GM12878 (cell line): ENCODE data around the gene LSM14B. TPM values are rescaled to one million over a fixed set of nuclear protein-coding genes. Genes with fewer than 3 reads are reported as not detected.

Experiments
- ATAC-seq: fragments of 200-7000 bp; cut with Tn5 transposase; 3 replicates; pipeline ENCODE4 v1.9.1; 2020; ENCODE audit warnings: mild to moderate bottlenecking, moderate library complexity
- BruUV-seq: library from RNA; stranded (reverse); fragments of 400-500 nt; replicated peaks from 2 replicates; lab custom pipeline; 2021; lab: Mats Ljungman, UMichigan
- CTCF ChIA-PET: fragments of 300-600 bp; sonication (Branson Sonifier 250); formaldehyde crosslinking; extraction: SDS; loops from one replicate; lab custom pipeline; 2021; ENCODE audit warnings: inconsistent platforms; lab: Yijun Ruan, JAX
- POLR2A ChIA-PET: fragments of 350-600 bp; formaldehyde crosslinking; extraction: SDS; loops from one replicate; lab custom pipeline; 2021; ENCODE audit warnings: inconsistent platforms; lab: Charles Lee
- RAD21 ChIA-PET: fragments of 300-600 bp; sonication (Branson Sonifier 250); formaldehyde crosslinking; loops from one replicate; lab custom pipeline; 2023; ENCODE audit warnings: antibody characterized with exemption; ENCODE audit not compliant: unreplicated experiment; lab: Charles Lee
- SMC1A ChIA-PET: fragments of 300-600 bp; sonication (Branson Sonifier 250); formaldehyde crosslinking; loops from one replicate; lab custom pipeline; 2023; ENCODE audit not compliant: unreplicated experiment, uncharacterized antibody; lab: Charles Lee
- DNase-seq: peaks from one replicate; pipeline ENCODE4 v3.0.0-alpha.2; 2011; ENCODE audit warnings: low read depth, low spot score
- FAIRE-seq: peaks from 3 replicates; lab custom pipeline; 2011; peaks lifted over from hg19 to GRCh38; lab: Jason Lieb, UNC
- H2AFZ ChIP-seq: 2 replicates; pipeline ENCODE4 v1.6.0; 2011; ENCODE audit warnings: low read depth, low read length, control low read depth; ENCODE audit not compliant: control insufficient read depth
- H3K27ac ChIP-seq: 2 replicates; pipeline ENCODE4 v1.5.1; 2011; ENCODE audit warnings: control low read depth; ENCODE audit not compliant: control insufficient read depth, insufficient read depth
- H3K27me3 ChIP-seq, 2 experiments: replicated peaks in 1 of 2; 2 replicates each; pipeline versions ENCODE4 v1.6.0 to v1.6.1; 2011; ENCODE audit warnings: low read length in 1 of 2; ENCODE audit not compliant: control insufficient read depth in 2 of 2, insufficient read depth in 2 of 2
- H3K36me3 ChIP-seq, 2 experiments: 2 replicates each; pipeline ENCODE4 v1.5.1; 2011; ENCODE audit warnings: low read length in 1 of 2; ENCODE audit not compliant: control insufficient read depth in 2 of 2, insufficient read depth in 2 of 2
- H3K4me1 ChIP-seq: 2 replicates; pipeline ENCODE4 v1.6.1; 2011; ENCODE audit warnings: mild to moderate bottlenecking, low read length, moderate library complexity, mixed read lengths; ENCODE audit not compliant: control insufficient read depth, insufficient read depth
- H3K4me2 ChIP-seq: 2 replicates; pipeline ENCODE4 v1.6.0; 2011; ENCODE audit warnings: control low read depth; ENCODE audit not compliant: control insufficient read depth, insufficient read depth
- H3K4me3 ChIP-seq: fragments of 200-600 bp; sonication (generic); 2 replicates; pipeline ENCODE4 v1.5.1; 2016
- H3K79me2 ChIP-seq: 2 replicates; pipeline ENCODE4 v1.6.0; 2011; ENCODE audit warnings: low read length; ENCODE audit not compliant: control insufficient read depth, insufficient read depth
- H3K9ac ChIP-seq: 2 replicates; pipeline ENCODE4 v1.8.0; 2011; ENCODE audit warnings: low read length, control low read depth, mixed read lengths; ENCODE audit not compliant: control insufficient read depth, insufficient read depth
- H3K9me3 ChIP-seq: replicated peaks from 3 replicates; pipeline ENCODE4 v1.5.1; 2011; ENCODE audit warnings: mild to moderate bottlenecking, low read length; ENCODE audit not compliant: control insufficient read depth, insufficient read depth
- H4K20me1 ChIP-seq: 2 replicates; pipeline ENCODE4 v1.6.0; 2011; ENCODE audit not compliant: control insufficient read depth, insufficient read depth
- ASH2L ChIP-seq: fragments of 300-600, 200-600 bp; sonication (generic); IDR thresholded peaks from 2 replicates; pipeline ENCODE4 v1.6.1; 2017; ENCODE audit warnings: low read depth, mild to moderate bottlenecking, borderline replicate concordance
- BHLHE40 ChIP-seq, 2 experiments: fragments of 450-650 bp in 1 of 2; IDR thresholded peaks; 2 replicates each; pipeline ENCODE4 v1.6.1; 2011 to 2017; ENCODE audit warnings: low read depth in 2 of 2, borderline replicate concordance in 1 of 2, improper control_type of control experiment in 1 of 2, low read length in 1 of 2, mild to moderate bottlenecking in 1 of 2
- BMI1 ChIP-seq: fragments of 450-650 bp; IDR thresholded peaks from 2 replicates; pipeline ENCODE4 v1.6.1; 2016; ENCODE audit warnings: mild to moderate bottlenecking, moderate library complexity, borderline replicate concordance
- CEBPB ChIP-seq, 2 experiments: fragments of 150-350 bp in 1 of 2; IDR thresholded peaks; 2 replicates each; pipeline ENCODE4 v1.6.1; 2012 to 2014; ENCODE audit warnings: low read depth in 2 of 2, low read length in 2 of 2, borderline replicate concordance in 1 of 2, inconsistent platforms in 1 of 2
- FOS ChIP-seq: IDR thresholded peaks from 3 replicates; pipeline ENCODE4 v1.6.1; 2011; ENCODE audit warnings: borderline replicate concordance; ENCODE audit not compliant: insufficient read length; ENCODE audit errors: extremely low read depth
- HCFC1 ChIP-seq: fragments of 150-350 bp; IDR thresholded peaks from 2 replicates; pipeline ENCODE4 v1.6.1; 2014; ENCODE audit warnings: low read length
- IKZF1 ChIP-seq: fragments of 450-650 bp; conservative IDR thresholded peaks from 2 replicates; pipeline ENCODE4 v1.6.1; 2017; ENCODE audit warnings: antibody characterized with exemption, mild to moderate bottlenecking
- IRF4 ChIP-seq: IDR thresholded peaks from 2 replicates; pipeline ENCODE4 v1.6.1; 2011; ENCODE audit warnings: low read depth, low read length
- MEF2B ChIP-seq: fragments of 450-650 bp; IDR thresholded peaks from 2 replicates; pipeline ENCODE4 v1.6.1; 2018; ENCODE audit warnings: mild to moderate bottlenecking, moderate library complexity; ENCODE audit not compliant: partially characterized antibody, poor library complexity, severe bottlenecking
- MTA3 ChIP-seq: IDR thresholded peaks from 2 replicates; pipeline ENCODE4 v1.6.1; 2012; ENCODE audit warnings: low read length, inconsistent platforms, borderline replicate concordance
- PAX5 ChIP-seq: IDR thresholded peaks from 2 replicates; pipeline ENCODE4 v1.6.1; 2011; ENCODE audit warnings: low read depth, low read length, borderline replicate concordance
- PAX8 ChIP-seq: fragments of 450-650 bp; IDR thresholded peaks from 2 replicates; pipeline ENCODE4 v1.6.1; 2017; ENCODE audit warnings: mild to moderate bottlenecking, moderate library complexity
- SIX5 ChIP-seq: IDR thresholded peaks from 2 replicates; pipeline ENCODE4 v1.6.1; 2011; ENCODE audit warnings: mild to moderate bottlenecking, low read depth, low read length, moderate library complexity; ENCODE audit not compliant: severe bottlenecking
- SP1 ChIP-seq: IDR thresholded peaks from one replicate; pipeline ENCODE4 v1.6.1; 2011; ENCODE audit warnings: low read depth, low read length
- SRF ChIP-seq, 2 experiments: IDR thresholded peaks; 2 replicates each; pipeline ENCODE4 v1.6.1; 2011; ENCODE audit warnings: low read depth in 2 of 2, low read length in 2 of 2, mild to moderate bottlenecking in 1 of 2, moderate library complexity in 1 of 2
- TCF12 ChIP-seq: IDR thresholded peaks from 2 replicates; pipeline ENCODE4 v1.6.1; 2011; ENCODE audit warnings: low read depth, mild to moderate bottlenecking, low read length
- ZNF274 ChIP-seq: IDR thresholded peaks from one replicate; pipeline ENCODE4 v1.8.0; 2011; ENCODE audit not compliant: insufficient read length, insufficient read depth
- ZSCAN29 ChIP-seq: fragments of 450-650 bp; IDR thresholded peaks from 2 replicates; pipeline ENCODE4 v1.6.1; 2017; ENCODE audit warnings: mild to moderate bottlenecking, moderate library complexity
- WGBS: methylation state at CpG from one replicate; pipeline ENCODE4 v1.1.6; 2016; ENCODE audit warnings: low lambda C conversion rate; ENCODE audit not compliant: insufficient replicate concordance, insufficient coverage; ENCODE audit errors: missing lambda C conversion rate; 5-methylcytosine and 5-hydroxymethylcytosine counted together
- in situ Hi-C: fragments of 300-500 bp; cut with MboI; formaldehyde crosslinking; loops from 9 replicates; pipeline ENCODE4 v1.14.3; 2018; ENCODE audit warnings: mixed read lengths
- intact Hi-C: fragments of 100-400 bp; cut with micrococcal nuclease; formaldehyde crosslinking; loops from one replicate; pipeline ENCODE4 v1.14.2; 2022; ENCODE audit not compliant: unreplicated experiment
- polyA plus RNA-seq, 11 experiments: library from polyadenylated mRNA; depleted of rRNA in 4 of 11; unstranded in 6 of 11; stranded (reverse) in 5 of 11; fragments of >200 nt; fragmentation: Nextera tagmentation in 4 of 11; fragmentation: Illumina TruSeq in 1 of 11; extraction: Ambion mirVana in 4 of 11; extraction: Trizol in 1 of 11; gene quantifications; 1 replicate in 1 of 11; 2 replicates in 10 of 11; pipeline versions ENCODE4 v1.2.1 to v1.2.3, GENCODE V29; 2011 to 2016; ENCODE audit warnings: inconsistent platforms in 2 of 11, missing spikeins in 2 of 11, low read depth in 1 of 11
- total RNA-seq, 4 experiments: library from RNA; depleted of rRNA in 3 of 4; stranded (reverse); fragments of >200 nt in 3 of 4; fragmentation: Illumina TruSeq in 1 of 4; extraction: Trizol in 1 of 4; gene quantifications; 2 replicates each; pipeline versions ENCODE4 v1.2.1 to v1.2.3, GENCODE V29; 2013 to 2021
- TF ChIP-seq, protein P1 (sequence below): IDR thresholded peaks from 2 replicates; pipeline ENCODE4 v1.6.1; 2012; ENCODE audit warnings: low read depth, low read length, improper control_type of control experiment
- TF ChIP-seq, protein P2 (sequence below): IDR thresholded peaks from 2 replicates; pipeline ENCODE4 v1.6.1; 2011; ENCODE audit warnings: borderline replicate concordance, low read depth, mild to moderate bottlenecking, moderate library complexity, mixed read lengths, low read length; ENCODE audit not compliant: insufficient read depth; ENCODE audit errors: extremely low read length

The LSM14B gene
- total and polyA plus RNA-seq, 10 of the 15 experiments (the other 5 are each of a cell fraction or from before 2014, with no cell fraction given): 0.56 to 34.3 (median 15.6) TPM

DNA sequence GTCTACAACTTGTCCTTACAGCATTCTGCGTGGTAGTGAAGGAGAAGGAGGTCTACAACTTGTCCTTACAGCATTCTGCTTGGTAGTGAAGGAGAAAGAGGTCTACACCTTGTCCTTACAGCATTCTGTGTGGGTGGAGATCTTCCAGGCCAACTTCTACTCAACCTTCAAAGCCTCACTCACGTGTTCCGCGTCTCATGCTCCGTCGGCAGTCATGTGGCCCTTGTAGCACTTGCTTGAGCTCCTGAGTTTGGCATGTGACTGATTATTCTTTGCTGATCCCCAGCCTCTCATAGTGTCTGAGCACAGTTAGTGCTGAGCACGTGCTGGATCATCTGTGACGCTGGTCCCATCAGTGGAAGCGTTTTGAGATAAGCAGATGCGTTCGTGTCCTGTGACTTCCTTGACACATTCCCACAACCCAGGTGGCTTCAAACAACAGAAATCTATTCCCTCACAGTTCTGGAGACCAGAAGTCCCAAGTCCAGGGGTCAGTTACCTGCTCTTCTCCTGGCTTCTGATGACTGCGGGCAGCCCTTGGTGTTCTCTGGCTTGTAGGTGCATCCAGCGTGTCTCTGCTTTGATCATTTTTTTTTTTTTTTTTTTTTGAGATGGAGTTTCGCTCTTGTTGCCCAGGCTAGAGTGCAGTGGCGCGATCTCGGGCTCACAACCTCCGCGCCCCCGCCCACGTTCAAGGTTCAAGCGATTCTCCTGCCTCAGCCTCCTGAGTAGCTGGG, 23.9 kb downstream of the LSM14B start:
- in situ Hi-C loops (no loop called here), intact Hi-C loops (no loop called here)
- no peak for ATAC-seq
- RAD21 ChIA-PET: no interaction called here
- TF ChIP-seq ASH2L (no peak), FOS (no peak), PAX5 (no peak), TCF12 (no peak), CEBPB (IDR thresholded peaks at IDR 0.05; ENCODE audit: borderline replicate concordance in 1 of 2, low read depth in 2 of 2, low read length in 2 of 2) (no peak), PAX8 (no peak), BHLHE40 (IDR thresholded peaks at IDR 0.05; ENCODE audit: borderline replicate concordance in 1 of 2, low read depth in 2 of 2, low read length in 1 of 2) (no peak), ZNF274 (no peak), BMI1 (no peak), ZSCAN29 (no peak), SIX5 (no peak), SRF (IDR thresholded peaks at IDR 0.05; ENCODE audit: low read depth in 2 of 2, low read length in 2 of 2) (no peak), MEF2B (no peak), IKZF1 (no peak), MTA3 (no peak), IRF4 (no peak), HCFC1 (no peak), SP1 (no peak)
- TF ChIP-seq, protein P1, sequence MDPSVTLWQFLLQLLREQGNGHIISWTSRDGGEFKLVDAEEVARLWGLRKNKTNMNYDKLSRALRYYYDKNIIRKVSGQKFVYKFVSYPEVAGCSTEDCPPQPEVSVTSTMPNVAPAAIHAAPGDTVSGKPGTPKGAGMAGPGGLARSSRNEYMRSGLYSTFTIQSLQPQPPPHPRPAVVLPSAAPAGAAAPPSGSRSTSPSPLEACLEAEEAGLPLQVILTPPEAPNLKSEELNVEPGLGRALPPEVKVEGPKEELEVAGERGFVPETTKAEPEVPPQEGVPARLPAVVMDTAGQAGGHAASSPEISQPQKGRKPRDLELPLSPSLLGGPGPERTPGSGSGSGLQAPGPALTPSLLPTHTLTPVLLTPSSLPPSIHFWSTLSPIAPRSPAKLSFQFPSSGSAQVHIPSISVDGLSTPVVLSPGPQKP: no peak
- TF ChIP-seq, protein P2, sequence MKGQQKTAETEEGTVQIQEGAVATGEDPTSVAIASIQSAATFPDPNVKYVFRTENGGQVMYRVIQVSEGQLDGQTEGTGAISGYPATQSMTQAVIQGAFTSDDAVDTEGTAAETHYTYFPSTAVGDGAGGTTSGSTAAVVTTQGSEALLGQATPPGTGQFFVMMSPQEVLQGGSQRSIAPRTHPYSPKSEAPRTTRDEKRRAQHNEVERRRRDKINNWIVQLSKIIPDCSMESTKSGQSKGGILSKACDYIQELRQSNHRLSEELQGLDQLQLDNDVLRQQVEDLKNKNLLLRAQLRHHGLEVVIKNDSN: no peak
- Histone ChIP-seq H3K79me2 (peaks cover 62% of the 10 kb centered on the region), H3K9ac (no peak overlapping the region), H3K27me3 (no peaks in the 10 kb centered on the region), H3K4me3 (no peak overlapping the region), H4K20me1 (peaks cover 5% of the 10 kb centered on the region), H3K9me3 (no peaks in the 10 kb centered on the region), H3K4me2 (peak overlapping the region; percentile 25; the same call in 1 of the 2 replicates), H3K36me3 (no peaks in the 10 kb centered on the region; a peak in 1 of 4 replicates), H3K4me1 (peaks cover 6% of the 10 kb centered on the region), H3K27ac (no peak overlapping the region), H2AFZ (no peak overlapping the region)
- WGBS: 93% methylated on average over 15 of the region's 22 CpGs
- FAIRE-seq: no peak
- POLR2A ChIA-PET: interaction anchor here (1.7 kb wide), 1 partner anchor 80 kb away, joined by 7 read pairs; the partner anchor contains the start of gene TAF4
- CTCF ChIA-PET: no interaction called here
- no peak for DNase-seq
- SMC1A ChIA-PET: interaction anchor here (0.7 kb wide), 1 partner anchor 111 kb away, joined by 4 read pairs; no protein-coding TSS in a partner anchor
- no TSS peak for BruUV-seq
